ENCODE results near the gene PLA2G4E. TPM values are rescaled to one million over a fixed set of nuclear protein-coding genes. Genes with fewer than 3 reads are reported as not detected.

The PLA2G4E gene
- total RNA-seq, 1 experiment from 2014 or later = not detected

DNA sequence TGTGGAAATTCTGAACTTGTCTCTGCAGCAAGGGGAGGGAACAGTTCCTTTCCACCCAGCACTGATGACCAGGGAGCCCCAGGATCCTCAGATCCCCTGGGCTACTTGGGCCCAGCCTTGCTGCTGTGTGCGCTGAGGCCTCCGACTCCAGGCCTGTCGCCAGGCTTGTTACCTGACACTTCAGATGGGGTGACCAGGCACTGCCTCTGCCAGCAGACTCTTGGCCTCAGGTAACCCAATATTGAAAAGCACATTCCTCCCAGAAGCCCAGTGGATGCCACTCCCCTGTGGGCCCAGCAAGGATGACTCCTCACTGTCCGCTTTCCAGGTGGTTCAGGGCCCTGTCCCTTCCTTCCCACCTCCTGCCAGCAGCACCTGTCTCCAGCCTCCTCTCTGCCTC is 3.5 kb upstream of the PLA2G4E start:
- intact Hi-C loops (cut with micrococcal nuclease) = no loop called here
- no TSS peak for BruUV-seq (replicated peaks)
- TF ChIP-seq, protein P1, sequence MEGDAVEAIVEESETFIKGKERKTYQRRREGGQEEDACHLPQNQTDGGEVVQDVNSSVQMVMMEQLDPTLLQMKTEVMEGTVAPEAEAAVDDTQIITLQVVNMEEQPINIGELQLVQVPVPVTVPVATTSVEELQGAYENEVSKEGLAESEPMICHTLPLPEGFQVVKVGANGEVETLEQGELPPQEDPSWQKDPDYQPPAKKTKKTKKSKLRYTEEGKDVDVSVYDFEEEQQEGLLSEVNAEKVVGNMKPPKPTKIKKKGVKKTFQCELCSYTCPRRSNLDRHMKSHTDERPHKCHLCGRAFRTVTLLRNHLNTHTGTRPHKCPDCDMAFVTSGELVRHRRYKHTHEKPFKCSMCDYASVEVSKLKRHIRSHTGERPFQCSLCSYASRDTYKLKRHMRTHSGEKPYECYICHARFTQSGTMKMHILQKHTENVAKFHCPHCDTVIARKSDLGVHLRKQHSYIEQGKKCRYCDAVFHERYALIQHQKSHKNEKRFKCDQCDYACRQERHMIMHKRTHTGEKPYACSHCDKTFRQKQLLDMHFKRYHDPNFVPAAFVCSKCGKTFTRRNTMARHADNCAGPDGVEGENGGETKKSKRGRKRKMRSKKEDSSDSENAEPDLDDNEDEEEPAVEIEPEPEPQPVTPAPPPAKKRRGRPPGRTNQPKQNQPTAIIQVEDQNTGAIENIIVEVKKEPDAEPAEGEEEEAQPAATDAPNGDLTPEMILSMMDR (conservative IDR thresholded peaks at IDR 0.05; ENCODE audit: low read depth, low read length) = no peak
- no peak for TF ChIP-seq EZH2phosphoT487 (IDR thresholded peaks at IDR 0.05; ENCODE audit: borderline replicate concordance, low read length)
- TF ChIP-seq EZH2 (IDR thresholded peaks at IDR 0.05; ENCODE audit: low read length, unreplicated experiment) = no peak
- Histone ChIP-seq H3K9me3 (ENCODE audit: low read length) (no peaks in the 10 kb centered on the region), H3K9me2 (replicated peaks; ENCODE audit: low read length) (no peaks in the 10 kb centered on the region), H3K36me3 (ENCODE audit: low read depth, low read length) (no peaks in the 10 kb centered on the region), H3K79me2 (ENCODE audit: low read length) (no peaks in the 10 kb centered on the region), H3K27me3 (ENCODE audit: low read length) (no peaks in the 10 kb centered on the region), H3K4me2 (ENCODE audit: low read length) (no peak overlapping the region), H3K9ac (ENCODE audit: low read length) (no peak overlapping the region), H3K4me1 (ENCODE audit: insufficient read depth, low read length) (no peaks in the 10 kb centered on the region; the same call in 1 of the 2 replicates), H4K20me1 (ENCODE audit: low read length) (no peaks in the 10 kb centered on the region), H3F3A (ENCODE audit: low read length, unreplicated experiment) (no peaks in the 10 kb centered on the region), H3K4me3 (ENCODE audit: low read length) (no peak overlapping the region), H2AFZ (ENCODE audit: low read length) (no peak overlapping the region), H3K27ac (ENCODE audit: low read length) (peak overlapping the region; percentile 44; the same call in 1 of the 2 replicates)
- POLR2A ChIA-PET (ENCODE audit: unreplicated experiment) = no interaction called here
- DNase-seq (peak; percentile 37), ATAC-seq (peak; percentile 33; the same call in 1 of the 2 replicates)
- CTCF ChIA-PET = no interaction called here

DNA sequence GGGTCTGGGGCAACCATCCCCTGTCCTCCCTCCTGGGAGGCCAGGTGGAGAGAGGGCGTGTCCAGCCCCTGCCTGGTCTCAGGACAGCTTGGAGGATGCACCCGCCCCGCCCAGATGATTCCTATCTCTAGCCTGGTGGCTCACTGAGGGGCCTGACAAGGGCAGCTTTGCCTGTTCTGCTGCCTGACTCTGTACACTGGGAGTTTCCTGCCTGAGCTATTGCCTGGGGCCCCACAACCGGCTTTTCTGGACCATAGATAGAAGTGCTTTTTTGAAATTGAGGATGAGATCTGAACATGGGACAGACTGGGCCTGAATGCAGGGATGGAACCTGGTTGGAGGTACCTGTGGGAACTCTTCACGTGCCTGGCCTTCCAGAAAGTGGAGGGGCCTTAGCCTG is 751 bp upstream of the PLA2G4E start:
- no peak for TF ChIP-seq EZH2phosphoT487 (IDR thresholded peaks at IDR 0.05; ENCODE audit: borderline replicate concordance, low read length)
- TF ChIP-seq, protein P1 (conservative IDR thresholded peaks at IDR 0.05; ENCODE audit: low read depth, low read length) = no peak
- TF ChIP-seq EZH2 (IDR thresholded peaks at IDR 0.05; ENCODE audit: low read length, unreplicated experiment) = no peak
- Histone ChIP-seq H3K79me2 (ENCODE audit: low read length) (no peaks in the 10 kb centered on the region), H3F3A (ENCODE audit: low read length, unreplicated experiment) (no peaks in the 10 kb centered on the region), H3K9me2 (replicated peaks; ENCODE audit: low read length) (no peaks in the 10 kb centered on the region), H4K20me1 (ENCODE audit: low read length) (no peaks in the 10 kb centered on the region), H2AFZ (ENCODE audit: low read length) (no peak overlapping the region), H3K9me3 (ENCODE audit: low read length) (no peaks in the 10 kb centered on the region), H3K27me3 (ENCODE audit: low read length) (no peaks in the 10 kb centered on the region), H3K9ac (ENCODE audit: low read length) (no peak overlapping the region), H3K4me3 (ENCODE audit: low read length) (no peak overlapping the region), H3K36me3 (ENCODE audit: low read depth, low read length) (no peaks in the 10 kb centered on the region), H3K27ac (ENCODE audit: low read length) (no peak overlapping the region), H3K4me1 (ENCODE audit: insufficient read depth, low read length) (no peaks in the 10 kb centered on the region; the same call in 1 of the 2 replicates), H3K4me2 (ENCODE audit: low read length) (no peak overlapping the region)
- POLR2A ChIA-PET (ENCODE audit: unreplicated experiment) = no interaction called here
- ATAC-seq (no peak), DNase-seq (no peak)
- no TSS peak for BruUV-seq (replicated peaks)
- intact Hi-C loops (cut with micrococcal nuclease) = no loop called here
- CTCF ChIA-PET = no interaction called here

DNA sequence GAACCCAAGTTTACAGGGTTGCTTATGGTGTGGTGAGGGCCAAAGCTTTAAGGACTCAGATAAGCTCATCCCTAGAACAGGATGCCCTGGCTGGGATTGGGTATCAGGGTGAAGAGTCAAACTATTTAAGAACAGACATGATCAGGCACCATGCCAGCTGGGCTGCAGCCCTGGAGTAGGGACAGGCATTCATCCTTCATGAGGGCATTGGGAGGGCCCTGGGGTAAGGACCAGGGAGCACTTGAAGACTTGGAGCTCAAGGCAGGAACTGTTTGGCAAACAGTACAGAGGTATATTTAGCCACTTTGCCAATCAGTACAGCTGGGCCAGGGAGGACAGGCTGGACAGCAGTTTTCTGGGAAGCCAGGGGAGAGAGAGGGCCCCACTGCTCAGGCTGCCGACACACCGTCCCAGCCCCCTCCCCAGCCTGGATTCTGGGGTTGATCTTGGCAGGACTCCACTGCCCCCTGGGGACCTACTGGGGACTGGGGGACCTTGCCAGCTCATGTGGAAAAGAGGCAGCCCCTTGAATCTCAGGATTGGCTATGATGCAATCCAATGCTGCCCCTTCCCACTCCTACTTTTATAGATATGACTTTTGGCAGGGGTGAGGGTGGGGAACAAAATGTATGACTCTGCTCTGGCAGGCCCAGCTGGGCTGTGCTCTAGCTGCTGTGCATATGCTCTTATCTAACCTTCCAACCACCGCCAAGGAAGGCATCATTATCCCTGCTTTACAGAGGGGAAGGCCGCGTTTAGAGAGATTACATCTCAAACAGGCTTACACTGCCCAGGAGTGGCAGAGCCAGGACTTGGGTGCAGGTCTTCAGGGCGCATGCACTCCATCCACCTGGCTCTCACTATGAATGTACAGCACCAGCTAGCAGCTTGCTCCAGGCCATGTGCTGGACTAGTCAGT is 2.3 kb downstream of the PLA2G4E start:
- Histone ChIP-seq H3K4me1 (ENCODE audit: insufficient read depth, low read length) (no peaks in the 10 kb centered on the region), H3K9me2 (replicated peaks; ENCODE audit: low read length) (no peaks in the 10 kb centered on the region), H3K27ac (ENCODE audit: low read length) (no peak overlapping the region), H3K9ac (ENCODE audit: low read length) (no peak overlapping the region), H3K4me2 (ENCODE audit: low read length) (no peak overlapping the region), H2AFZ (ENCODE audit: low read length) (no peak overlapping the region), H3K27me3 (ENCODE audit: low read length) (no peaks in the 10 kb centered on the region), H3K9me3 (ENCODE audit: low read length) (no peaks in the 10 kb centered on the region), H3K4me3 (ENCODE audit: low read length) (no peak overlapping the region), H3F3A (ENCODE audit: low read length, unreplicated experiment) (no peaks in the 10 kb centered on the region), H3K36me3 (ENCODE audit: low read depth, low read length) (no peaks in the 10 kb centered on the region), H3K79me2 (ENCODE audit: low read length) (no peaks in the 10 kb centered on the region), H4K20me1 (ENCODE audit: low read length) (no peaks in the 10 kb centered on the region)
- no TSS peak for BruUV-seq (replicated peaks)
- POLR2A ChIA-PET (ENCODE audit: unreplicated experiment) = no interaction called here
- no peak for DNase-seq
- CTCF ChIA-PET = no interaction called here
- no peak for TF ChIP-seq EZH2 (IDR thresholded peaks at IDR 0.05; ENCODE audit: low read length, unreplicated experiment)
- TF ChIP-seq EZH2phosphoT487 (IDR thresholded peaks at IDR 0.05; ENCODE audit: borderline replicate concordance, low read length) = no peak
- TF ChIP-seq, protein P1 (conservative IDR thresholded peaks at IDR 0.05; ENCODE audit: low read depth, low read length) = no peak
- no peak for ATAC-seq
- intact Hi-C loops (cut with micrococcal nuclease) = no loop called here
